ENCODE measurements around the gene RPUSD3. TPM values are rescaled to one million over a fixed set of nuclear protein-coding genes. Genes with fewer than 3 reads are reported as not detected.
A peak's percentile ranks its signal among the peaks of the same experiment; 100 is the strongest.

The RPUSD3 gene
- total RNA-seq, 1 donor from 2014 or later, result 14.6 TPM

- H3K9me3 ChIP-seq (ENCODE audit: control insufficient read depth in 3 of 3, low read length in 3 of 3), result no peaks in the 10 kb centered on the region
- peaks cover 0 to 3% (median 0%) of the 10 kb centered on the region in 3 donors for H3K4me1 ChIP-seq (ENCODE audit: control insufficient read depth in 3 of 3, insufficient read depth in 3 of 3, low read length in 3 of 3)
- peaks cover 10 to 14% (median 13%) of the 10 kb centered on the region in 3 donors for H3K36me3 ChIP-seq (ENCODE audit: control insufficient read depth in 3 of 3, insufficient read depth in 3 of 3, low read length in 3 of 3)
- no peak overlapping the region for H3K27ac ChIP-seq (ENCODE audit: low read depth, low read length)
- no peaks in the 10 kb centered on the region for H3K27me3 ChIP-seq (ENCODE audit: control insufficient read depth in 3 of 3, insufficient read depth in 3 of 3, low read length in 3 of 3)
- no peak overlapping the region for H3K4me3 ChIP-seq (ENCODE audit: low read length in 3 of 3)
- H3K9ac ChIP-seq (ENCODE audit: low read depth in 1 of 3, low read length in 3 of 3), result no peak overlapping the region
Observed at GRCh38 chr3:9820946-9821345, 22.9 kb downstream of the RPUSD3 start.

GRCh38 chr3:9820543-9820942, 23.3 kb downstream of the RPUSD3 start:
- no peak overlapping the region for H3K27ac ChIP-seq (ENCODE audit: low read depth, low read length)
- no peak overlapping the region for H3K9ac ChIP-seq (ENCODE audit: low read depth in 1 of 3, low read length in 3 of 3)
- H3K4me3 ChIP-seq (ENCODE audit: low read length in 3 of 3), result no peak overlapping the region
- H3K4me1 ChIP-seq (ENCODE audit: control insufficient read depth in 3 of 3, insufficient read depth in 3 of 3, low read length in 3 of 3), result peaks cover 0 to 3% (median 0%) of the 10 kb centered on the region in 3 donors
- H3K9me3 ChIP-seq (ENCODE audit: control insufficient read depth in 3 of 3, low read length in 3 of 3), result no peaks in the 10 kb centered on the region
- peaks cover 12 to 18% (median 16%) of the 10 kb centered on the region in 3 donors for H3K36me3 ChIP-seq (ENCODE audit: control insufficient read depth in 3 of 3, insufficient read depth in 3 of 3, low read length in 3 of 3)
- H3K27me3 ChIP-seq (ENCODE audit: control insufficient read depth in 3 of 3, insufficient read depth in 3 of 3, low read length in 3 of 3), result no peaks in the 10 kb centered on the region

- Histone ChIP-seq H3K9me3 (ENCODE audit: control insufficient read depth in 3 of 3, low read length in 3 of 3) (no peaks in the 10 kb centered on the region), H3K4me1 (ENCODE audit: control insufficient read depth in 3 of 3, insufficient read depth in 3 of 3, low read length in 3 of 3) (peaks cover 0 to 3% (median 0%) of the 10 kb centered on the region in 3 donors), H3K4me3 (ENCODE audit: low read length in 3 of 3) (no peak overlapping the region), H3K36me3 (ENCODE audit: control insufficient read depth in 3 of 3, insufficient read depth in 3 of 3, low read length in 3 of 3) (peaks cover 12 to 20% (median 18%) of the 10 kb centered on the region in 3 donors), H3K27me3 (ENCODE audit: control insufficient read depth in 3 of 3, insufficient read depth in 3 of 3, low read length in 3 of 3) (no peaks in the 10 kb centered on the region), H3K9ac (ENCODE audit: low read depth in 1 of 3, low read length in 3 of 3) (no peak overlapping the region), H3K27ac (ENCODE audit: low read depth, low read length) (no peak overlapping the region)
Observed at GRCh38 chr3:9818666-9819335, 25.0 kb downstream of the RPUSD3 start.

DNA sequence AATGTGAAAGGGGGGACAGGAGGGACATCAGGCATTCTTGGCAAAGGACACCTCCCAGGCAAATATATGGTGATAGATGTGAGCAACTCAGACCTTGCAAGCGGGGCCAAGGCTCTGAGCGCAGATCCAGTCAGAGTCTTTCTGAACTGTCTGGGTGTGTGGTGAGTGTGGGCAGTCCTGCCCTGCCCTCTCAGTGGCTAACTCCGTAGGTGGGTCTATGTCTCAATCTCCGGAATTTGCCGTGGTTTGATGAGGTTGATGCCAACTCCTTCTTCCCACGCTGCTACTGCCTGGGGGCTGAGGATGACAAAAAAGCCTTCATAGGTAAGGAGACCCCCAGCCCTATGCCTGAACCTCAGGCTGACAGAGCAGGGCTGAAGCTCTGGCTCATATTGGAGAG, 26.4 kb downstream of the RPUSD3 start:
- H3K27me3 ChIP-seq (ENCODE audit: control insufficient read depth in 3 of 3, insufficient read depth in 3 of 3, low read length in 3 of 3), result no peaks in the 10 kb centered on the region
- H3K4me3 ChIP-seq (ENCODE audit: low read length in 3 of 3), result no peak overlapping the region
- H3K9ac ChIP-seq (ENCODE audit: low read depth in 1 of 3, low read length in 3 of 3), result no peak overlapping the region
- H3K27ac ChIP-seq (ENCODE audit: low read depth, low read length), result no peak overlapping the region
- peaks cover 14 to 26% (median 18%) of the 10 kb centered on the region in 3 donors for H3K36me3 ChIP-seq (ENCODE audit: control insufficient read depth in 3 of 3, insufficient read depth in 3 of 3, low read length in 3 of 3)
- no peaks in the 10 kb centered on the region for H3K9me3 ChIP-seq (ENCODE audit: control insufficient read depth in 3 of 3, low read length in 3 of 3)
- H3K4me1 ChIP-seq (ENCODE audit: control insufficient read depth in 3 of 3, insufficient read depth in 3 of 3, low read length in 3 of 3), result peaks cover 0 to 3% (median 0%) of the 10 kb centered on the region in 3 donors

DNA sequence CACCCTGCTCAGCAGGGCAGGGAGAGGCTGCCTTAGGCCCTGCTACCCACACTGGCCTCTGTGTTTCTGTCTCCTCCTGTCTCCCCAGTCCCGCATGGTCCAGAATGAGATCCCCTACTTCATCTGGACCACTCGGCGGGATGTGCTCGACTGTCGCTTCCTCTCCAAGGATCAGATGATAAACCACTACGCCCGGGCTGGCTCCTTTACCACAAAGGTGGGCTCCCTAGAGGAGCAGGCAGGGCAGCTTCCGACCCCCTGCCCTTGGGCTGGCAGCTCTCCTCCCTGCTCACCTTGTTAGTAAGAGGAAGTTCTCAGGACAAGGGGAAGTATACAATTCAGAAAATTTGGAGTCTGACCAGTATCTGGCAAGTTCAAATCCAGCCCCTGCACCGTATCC, 27.8 kb downstream of the RPUSD3 start:
- Histone ChIP-seq H3K27me3 (ENCODE audit: control insufficient read depth in 3 of 3, insufficient read depth in 3 of 3, low read length in 3 of 3) (no peaks in the 10 kb centered on the region), H3K36me3 (ENCODE audit: control insufficient read depth in 3 of 3, insufficient read depth in 3 of 3, low read length in 3 of 3) (peaks cover 14 to 22% (median 22%) of the 10 kb centered on the region in 3 donors), H3K27ac (ENCODE audit: low read depth, low read length) (no peak overlapping the region), H3K4me1 (ENCODE audit: control insufficient read depth in 3 of 3, insufficient read depth in 3 of 3, low read length in 3 of 3) (peaks cover under 1 to 3% (median under 1%) of the 10 kb centered on the region in 3 donors), H3K4me3 (ENCODE audit: low read length in 3 of 3) (no peak overlapping the region), H3K9me3 (ENCODE audit: control insufficient read depth in 3 of 3, low read length in 3 of 3) (no peaks in the 10 kb centered on the region), H3K9ac (ENCODE audit: low read depth in 1 of 3, low read length in 3 of 3) (no peak overlapping the region)

DNA sequence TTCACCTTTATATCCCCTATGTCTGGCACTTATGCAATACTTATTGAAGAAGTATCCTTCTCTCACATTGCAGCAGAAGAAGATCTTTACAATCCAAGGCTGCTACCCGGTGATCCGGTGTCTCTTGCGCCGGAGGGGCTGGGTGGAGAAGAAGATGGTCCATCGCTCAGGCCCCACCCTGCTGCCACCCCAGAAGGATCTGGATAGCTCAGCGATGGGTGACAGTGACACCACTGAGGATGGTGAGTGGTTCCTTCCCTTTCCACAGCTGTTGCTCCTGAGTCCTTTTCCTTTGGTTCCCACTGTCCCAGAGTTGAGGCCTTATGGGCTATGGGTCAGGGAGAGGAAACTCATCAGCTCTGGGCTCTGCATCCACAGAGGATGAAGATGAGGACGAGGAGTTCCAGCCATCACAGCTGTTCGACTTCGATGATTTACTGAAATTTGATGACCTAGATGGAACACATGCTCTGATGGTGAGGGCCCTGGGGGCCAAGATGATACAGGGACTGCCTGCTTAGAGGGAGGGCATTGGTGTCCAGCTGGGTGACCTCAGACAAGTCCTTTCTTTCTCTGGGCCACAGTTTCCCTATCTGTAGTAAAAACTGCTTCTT, 30.8 kb downstream of the RPUSD3 start:
- Histone ChIP-seq H3K9me3 (ENCODE audit: control insufficient read depth in 3 of 3, low read length in 3 of 3) (no peaks in the 10 kb centered on the region), H3K4me3 (ENCODE audit: low read length in 3 of 3) (no peak overlapping the region), H3K27ac (ENCODE audit: low read depth, low read length) (no peak overlapping the region), H3K27me3 (ENCODE audit: control insufficient read depth in 3 of 3, insufficient read depth in 3 of 3, low read length in 3 of 3) (no peaks in the 10 kb centered on the region), H3K4me1 (ENCODE audit: control insufficient read depth in 3 of 3, insufficient read depth in 3 of 3, low read length in 3 of 3) (peaks cover 17 to 22% (median 21%) of the 10 kb centered on the region in 3 donors), H3K36me3 (ENCODE audit: control insufficient read depth in 3 of 3, insufficient read depth in 3 of 3, low read length in 3 of 3) (peaks cover 7 to 13% (median 11%) of the 10 kb centered on the region in 3 donors), H3K9ac (ENCODE audit: low read depth in 1 of 3, low read length in 3 of 3) (no peak overlapping the region)

DNA sequence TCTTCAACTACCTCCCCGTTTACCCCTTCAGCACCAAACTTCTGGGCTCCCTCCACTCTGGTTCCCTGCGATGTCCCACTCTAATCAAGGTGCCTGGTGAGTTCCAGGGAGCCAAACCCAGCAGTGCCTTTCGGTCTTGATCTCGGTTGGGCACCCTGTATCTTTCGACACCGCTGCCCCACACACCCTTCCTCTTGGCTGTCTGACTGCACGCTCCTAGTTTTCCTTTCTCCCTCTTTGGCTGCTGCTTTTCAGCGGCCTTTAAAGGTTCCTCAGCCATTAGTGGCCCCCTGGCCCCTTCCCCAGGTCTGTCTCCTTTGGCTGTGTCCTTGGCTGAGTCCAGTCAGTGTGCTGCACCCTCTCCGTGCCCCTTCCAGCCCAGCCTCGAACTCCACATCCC, 33.0 kb downstream of the RPUSD3 start:
- peaks cover 8 to 21% (median 20%) of the 10 kb centered on the region in 3 donors for H3K36me3 ChIP-seq (ENCODE audit: control insufficient read depth in 3 of 3, insufficient read depth in 3 of 3, low read length in 3 of 3)
- no peaks in the 10 kb centered on the region for H3K27me3 ChIP-seq (ENCODE audit: control insufficient read depth in 3 of 3, insufficient read depth in 3 of 3, low read length in 3 of 3)
- H3K27ac ChIP-seq (ENCODE audit: low read depth, low read length), result peak overlapping the region; percentile 85
- H3K9ac ChIP-seq (ENCODE audit: low read depth in 1 of 3, low read length in 3 of 3), result peak overlapping the region; percentile 73 to 89 (median 81)
- no peaks in the 10 kb centered on the region for H3K9me3 ChIP-seq (ENCODE audit: control insufficient read depth in 3 of 3, low read length in 3 of 3)
- H3K4me3 ChIP-seq (ENCODE audit: low read length in 3 of 3), result peak overlapping the region; percentile 75 to 79 (median 76)
- peaks cover 15 to 22% (median 21%) of the 10 kb centered on the region in 3 donors for H3K4me1 ChIP-seq (ENCODE audit: control insufficient read depth in 3 of 3, insufficient read depth in 3 of 3, low read length in 3 of 3)

DNA sequence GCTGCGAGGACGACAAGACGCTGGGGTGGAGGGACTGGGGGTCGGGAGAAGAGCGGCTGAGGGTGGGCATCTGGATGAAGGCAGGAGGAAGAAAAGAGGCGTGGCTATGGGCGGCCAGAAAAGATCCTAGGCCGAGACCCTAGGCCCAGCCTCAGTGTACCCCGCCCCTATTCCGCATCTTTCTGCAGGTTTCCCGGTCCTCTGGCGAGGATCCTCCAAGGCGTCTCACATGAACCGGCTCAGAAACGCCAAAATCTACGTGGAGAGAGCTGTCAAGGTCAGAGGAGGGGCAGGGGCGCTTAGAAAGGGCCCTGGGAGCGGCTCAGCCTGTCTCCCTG, 33.4 kb downstream of the RPUSD3 start:
- no peaks in the 10 kb centered on the region for H3K9me3 ChIP-seq (ENCODE audit: control insufficient read depth in 3 of 3, low read length in 3 of 3)
- H3K27ac ChIP-seq (ENCODE audit: low read depth, low read length), result peak overlapping the region; percentile 85
- H3K36me3 ChIP-seq (ENCODE audit: control insufficient read depth in 3 of 3, insufficient read depth in 3 of 3, low read length in 3 of 3), result peaks cover 12 to 21% (median 20%) of the 10 kb centered on the region in 3 donors
- peak overlapping the region; percentile 73 to 89 (median 81) for H3K9ac ChIP-seq (ENCODE audit: low read depth in 1 of 3, low read length in 3 of 3)
- H3K4me1 ChIP-seq (ENCODE audit: control insufficient read depth in 3 of 3, insufficient read depth in 3 of 3, low read length in 3 of 3), result peaks cover 15 to 22% (median 21%) of the 10 kb centered on the region in 3 donors
- peak overlapping the region; percentile 75 to 79 (median 76) for H3K4me3 ChIP-seq (ENCODE audit: low read length in 3 of 3)
- H3K27me3 ChIP-seq (ENCODE audit: control insufficient read depth in 3 of 3, insufficient read depth in 3 of 3, low read length in 3 of 3), result no peaks in the 10 kb centered on the region

DNA sequence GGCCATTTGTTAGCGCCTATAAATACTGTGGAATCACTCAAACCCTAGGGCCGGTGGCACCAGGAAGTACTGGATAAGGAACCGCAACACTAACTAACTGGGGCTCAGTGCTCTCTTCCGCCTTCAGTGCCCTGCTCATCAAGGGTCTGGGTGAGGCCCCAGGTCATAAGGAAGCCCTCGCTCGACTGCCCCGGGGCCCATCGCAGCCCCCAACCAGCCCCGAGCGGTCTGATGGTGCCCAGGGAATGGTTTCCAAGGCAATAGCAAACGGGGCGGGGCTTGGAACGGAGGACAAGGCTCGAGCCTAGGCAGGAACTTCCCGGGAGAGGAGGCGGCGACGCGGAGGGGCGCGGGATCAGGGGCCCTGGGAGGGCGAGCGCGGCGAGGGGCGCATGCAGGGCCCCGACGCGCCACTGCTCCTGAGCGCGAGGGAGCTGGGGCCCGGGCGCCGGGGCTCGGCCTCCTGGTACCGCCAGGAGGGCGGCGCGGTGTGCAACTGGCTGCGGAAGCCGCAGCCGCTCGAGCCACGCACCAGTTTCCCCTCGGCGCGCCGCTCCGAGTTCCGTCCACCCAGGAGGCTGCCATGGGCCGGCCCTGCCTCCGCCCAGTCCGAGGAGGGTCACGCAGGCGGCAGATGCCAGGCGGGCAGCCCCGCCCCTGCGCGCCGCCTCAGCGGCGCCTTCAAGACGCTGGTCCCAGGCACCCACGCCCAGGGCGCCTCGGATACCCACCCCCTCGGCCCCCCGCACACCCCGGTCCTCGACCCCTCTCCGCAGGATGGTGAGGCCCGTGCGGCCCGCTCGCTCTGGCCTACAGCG, 34.0 kb downstream of the RPUSD3 start, which contains the start of gene TTLL3:
Gene TTLL3 (plus strand): TSS at position 648 of the 818 bp plus-strand sequence. CDS start 400 bp downstream, outside the sequence.
- H3K36me3 ChIP-seq (ENCODE audit: control insufficient read depth in 3 of 3, insufficient read depth in 3 of 3, low read length in 3 of 3), result peaks cover 17 to 26% (median 25%) of the 10 kb centered on the region in 3 donors
- peak within 1 kb of the TSS; percentile 73 to 89 (median 81) for H3K9ac ChIP-seq (ENCODE audit: low read depth in 1 of 3, low read length in 3 of 3)
- no peaks in the 10 kb centered on the region for H3K27me3 ChIP-seq (ENCODE audit: control insufficient read depth in 3 of 3, insufficient read depth in 3 of 3, low read length in 3 of 3)

More for the DNA sequence above, 34.0 kb downstream of the RPUSD3 start, which contains the start of gene TTLL3:
- Histone ChIP-seq H3K27ac (ENCODE audit: low read depth, low read length) (peak within 1 kb of the TSS; percentile 85), H3K9me3 (ENCODE audit: control insufficient read depth in 3 of 3, low read length in 3 of 3) (no peaks in the 10 kb centered on the region), H3K4me1 (ENCODE audit: control insufficient read depth in 3 of 3, insufficient read depth in 3 of 3, low read length in 3 of 3) (peaks cover 15 to 22% (median 21%) of the 10 kb centered on the region in 3 donors), H3K4me3 (ENCODE audit: low read length in 3 of 3) (peak within 1 kb of the TSS; percentile 75 to 79 (median 76))
